Measurements from ENCODE around the gene DGUOK.

The DGUOK gene

DNA sequence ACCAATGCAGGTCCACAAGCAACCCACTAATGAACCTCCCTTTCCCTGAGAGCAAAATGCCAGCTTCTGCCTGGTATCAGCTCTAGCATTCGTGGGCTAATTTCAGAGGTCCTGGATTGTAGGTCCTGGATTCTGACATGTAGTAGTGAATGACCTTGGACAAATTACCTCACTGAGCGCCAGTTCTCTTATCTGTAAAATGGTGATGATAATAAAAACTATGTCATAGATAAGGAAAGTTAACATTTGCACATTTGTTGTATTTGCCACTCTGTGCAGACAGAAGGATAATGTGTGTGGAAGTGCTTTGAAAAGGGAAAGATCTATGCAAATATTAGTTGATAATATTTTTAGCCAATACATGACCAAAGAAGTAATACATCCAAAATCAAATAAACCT lies 53.9 kb downstream of the DGUOK start:
- no peak overlapping the region for H3K27ac ChIP-seq
- no peak for DNase-seq
- intact Hi-C loops (cut with DNase I; ENCODE audit: low total_unique reads), result loop anchor here (5.0 kb wide), 1 partner anchor 48 kb away; no protein-coding TSS in a partner anchor
- peaks cover 0 to 41% (median 31%) of the 10 kb centered on the region in 4 donors for H3K4me1 ChIP-seq
- H3K4me3 ChIP-seq, result no peak overlapping the region
- H3K9me3 ChIP-seq, result no peaks in the 10 kb centered on the region
- H3K27me3 ChIP-seq, result peaks cover 0 to 3% of the 10 kb centered on the region in 2 donors
- TF ChIP-seq, protein P1, sequence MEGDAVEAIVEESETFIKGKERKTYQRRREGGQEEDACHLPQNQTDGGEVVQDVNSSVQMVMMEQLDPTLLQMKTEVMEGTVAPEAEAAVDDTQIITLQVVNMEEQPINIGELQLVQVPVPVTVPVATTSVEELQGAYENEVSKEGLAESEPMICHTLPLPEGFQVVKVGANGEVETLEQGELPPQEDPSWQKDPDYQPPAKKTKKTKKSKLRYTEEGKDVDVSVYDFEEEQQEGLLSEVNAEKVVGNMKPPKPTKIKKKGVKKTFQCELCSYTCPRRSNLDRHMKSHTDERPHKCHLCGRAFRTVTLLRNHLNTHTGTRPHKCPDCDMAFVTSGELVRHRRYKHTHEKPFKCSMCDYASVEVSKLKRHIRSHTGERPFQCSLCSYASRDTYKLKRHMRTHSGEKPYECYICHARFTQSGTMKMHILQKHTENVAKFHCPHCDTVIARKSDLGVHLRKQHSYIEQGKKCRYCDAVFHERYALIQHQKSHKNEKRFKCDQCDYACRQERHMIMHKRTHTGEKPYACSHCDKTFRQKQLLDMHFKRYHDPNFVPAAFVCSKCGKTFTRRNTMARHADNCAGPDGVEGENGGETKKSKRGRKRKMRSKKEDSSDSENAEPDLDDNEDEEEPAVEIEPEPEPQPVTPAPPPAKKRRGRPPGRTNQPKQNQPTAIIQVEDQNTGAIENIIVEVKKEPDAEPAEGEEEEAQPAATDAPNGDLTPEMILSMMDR (IDR thresholded peaks at IDR 0.05), result no peak
- H3K36me3 ChIP-seq, result no peaks in the 10 kb centered on the region

DNA sequence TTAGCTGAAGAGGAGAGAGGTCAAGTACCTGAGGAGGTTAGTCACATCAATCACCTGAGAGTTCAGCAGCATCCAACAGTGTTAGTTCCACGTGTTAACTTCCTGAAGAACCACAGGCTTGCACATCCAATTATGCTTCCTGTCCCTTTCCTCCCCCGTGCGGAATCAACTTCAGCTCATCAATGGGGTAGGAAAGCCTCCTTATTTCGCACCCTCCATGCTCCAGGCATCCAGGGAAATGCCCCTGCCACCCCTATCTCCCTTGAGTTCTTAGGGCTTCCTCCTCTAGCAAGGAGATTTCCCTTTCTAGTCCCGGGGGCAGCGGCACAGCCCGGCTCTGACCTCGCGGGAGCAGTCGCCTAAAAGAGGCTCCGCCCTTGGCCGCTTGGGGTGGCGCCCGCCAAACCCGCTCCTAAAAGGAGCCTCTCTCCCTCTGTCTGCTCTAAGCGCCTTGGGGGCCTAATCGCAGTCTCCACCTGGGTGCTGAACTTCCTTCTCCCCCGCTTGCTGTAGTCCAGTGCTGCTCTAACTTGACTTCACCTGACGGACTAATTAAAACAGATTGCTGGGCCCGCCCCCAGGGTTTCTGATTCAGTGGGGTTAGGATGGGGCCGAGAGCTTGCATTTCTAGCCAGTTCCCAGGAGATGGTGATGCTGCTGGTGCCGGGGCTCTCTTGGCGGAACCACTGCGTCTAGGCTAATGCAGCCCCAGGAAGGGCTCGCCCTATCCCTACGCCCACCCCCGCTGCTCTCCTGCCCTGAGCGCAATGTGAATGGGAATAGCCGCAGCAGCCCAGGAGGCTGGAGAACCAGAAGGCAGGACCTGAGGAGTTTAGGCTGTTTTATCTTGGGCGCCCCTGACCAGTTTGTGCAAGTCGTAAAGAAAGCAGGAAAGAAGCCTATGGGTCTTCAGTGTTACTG lies 54.7 kb downstream of the DGUOK start:
- Histone ChIP-seq H3K27ac (peak overlapping the region in 1 of 2 donors; percentile 48), H3K9me3 (no peaks in the 10 kb centered on the region), H3K4me1 (peaks cover 0 to 48% (median 37%) of the 10 kb centered on the region in 4 donors), H3K4me3 (peak overlapping the region; percentile 33 to 47), H3K27me3 (peaks cover 0 to 3% of the 10 kb centered on the region in 2 donors), H3K36me3 (no peaks in the 10 kb centered on the region)
- TF ChIP-seq, protein P1 (IDR thresholded peaks at IDR 0.05), result no peak
- no peak for DNase-seq
- intact Hi-C loops (cut with DNase I; ENCODE audit: low total_unique reads), result loop anchor here (5.0 kb wide), 1 partner anchor 49 kb away; no protein-coding TSS in a partner anchor

DNA sequence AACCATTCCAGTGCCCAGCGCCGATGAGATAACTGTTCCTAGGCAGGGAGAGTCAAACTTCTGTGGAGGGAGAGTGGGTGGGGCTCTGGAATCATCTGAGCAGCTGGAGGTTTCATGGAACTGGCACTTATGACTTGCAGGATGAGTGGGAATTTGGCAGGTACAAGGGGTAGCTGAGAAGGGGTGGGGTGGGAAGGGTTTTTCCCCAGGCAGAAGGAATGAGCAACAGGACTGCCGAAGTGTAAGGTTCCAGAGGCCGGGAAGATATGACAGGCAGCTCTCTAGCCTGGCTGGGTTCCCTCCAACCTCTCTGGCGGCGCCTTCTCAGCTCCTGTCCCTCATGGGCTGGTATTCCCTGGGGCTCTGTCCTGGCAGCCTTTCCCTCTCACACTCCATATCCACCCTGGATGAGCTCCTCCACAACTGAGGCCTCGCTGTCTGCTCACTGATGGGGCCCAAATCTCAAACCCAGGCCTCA lies 55.5 kb downstream of the DGUOK start:
- Histone ChIP-seq H3K27ac (peak overlapping the region in 1 of 2 donors; percentile 48), H3K27me3 (peaks cover 0 to 3% of the 10 kb centered on the region in 2 donors), H3K9me3 (no peaks in the 10 kb centered on the region), H3K4me1 (peaks cover 0 to 51% (median 40%) of the 10 kb centered on the region in 4 donors), H3K36me3 (no peaks in the 10 kb centered on the region), H3K4me3 (peak overlapping the region; percentile 33 to 47)
- intact Hi-C loops (cut with DNase I; ENCODE audit: low total_unique reads), result loop anchor here (5.0 kb wide), 1 partner anchor 50 kb away; no protein-coding TSS in a partner anchor
- DNase-seq, result peak in 1 of 2 donors; percentile 77
- TF ChIP-seq, protein P1 (IDR thresholded peaks at IDR 0.05), result no peak

DNA sequence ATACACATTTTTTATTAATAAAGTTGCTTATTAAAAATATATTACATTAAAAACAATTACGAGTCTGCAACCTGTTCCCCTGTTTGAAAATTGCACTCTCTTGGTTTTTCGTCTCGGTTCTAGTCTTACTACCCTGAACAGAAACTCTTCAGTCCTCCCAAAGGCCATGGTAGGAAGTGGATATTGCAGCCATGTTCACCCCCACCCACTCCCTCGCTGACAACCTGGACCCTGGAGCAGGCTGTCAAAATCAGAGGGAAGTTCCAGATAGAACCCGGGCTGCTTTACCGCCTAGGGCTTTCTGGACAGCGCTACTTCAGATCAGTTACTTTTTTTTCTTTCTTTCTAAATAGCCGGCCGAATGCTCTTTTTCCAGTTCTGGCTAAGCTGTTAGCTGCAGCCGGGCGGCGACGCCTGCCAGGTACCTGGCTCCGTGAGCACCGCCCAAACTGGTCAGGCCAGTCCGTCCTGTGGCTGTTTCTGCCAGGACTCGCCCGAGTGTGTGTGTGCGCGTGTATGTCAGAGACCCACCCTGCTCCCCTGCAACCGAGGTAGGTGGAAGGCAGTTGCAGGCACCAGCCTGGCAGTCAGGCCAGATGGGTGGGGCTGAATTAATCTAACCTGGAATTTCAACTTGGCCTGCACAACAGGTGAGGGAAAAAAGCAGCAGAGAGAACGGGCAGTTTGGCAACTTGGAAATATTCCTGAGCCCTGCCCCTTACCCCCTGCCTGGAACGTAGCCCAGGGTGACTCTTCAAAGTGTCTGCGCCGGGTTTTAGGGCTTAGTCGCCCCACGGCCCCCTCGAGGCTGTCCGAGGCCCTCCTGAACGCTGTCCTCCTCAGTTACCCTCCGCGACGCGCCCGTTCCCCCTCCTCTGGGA lies 56.9 kb downstream of the DGUOK start:
- Histone ChIP-seq H3K9me3 (no peaks in the 10 kb centered on the region), H3K4me3 (peak overlapping the region; percentile 61 to 66), H3K27ac (peak overlapping the region; percentile 40 to 43), H3K27me3 (peaks cover 0 to 3% of the 10 kb centered on the region in 2 donors), H3K4me1 (peaks cover 0 to 65% (median 49%) of the 10 kb centered on the region in 4 donors), H3K36me3 (no peaks in the 10 kb centered on the region)
- DNase-seq, result no peak
- intact Hi-C loops (cut with DNase I; ENCODE audit: low total_unique reads), result loop anchor here (5.0 kb wide), 1 partner anchor 51 kb away; no protein-coding TSS in a partner anchor
- TF ChIP-seq, protein P1 (IDR thresholded peaks at IDR 0.05), result no peak

All from tibial artery (tissue), 4 donors.